Stimulated activated naive CD4-positive, alpha-beta T cell treated with Interleukin-2 at 50 U/mL for 16 hours (primary cell): ENCODE results near the gene SLC22A14.
"Not testable (repeated sequence)": the region's sequence is repeated elsewhere in the genome, so short reads cannot be mapped to it uniquely, and the experiment has no call there.

Experiments used
- DNase-seq: peaks from one replicate; lab custom pipeline; 2025; lab: John Stamatoyannopoulos, UW

Gene SLC22A14

GRCh38 chr3:38314112-38314763 lies 32.1 kb downstream of the SLC22A14 start:
- DNase-seq = no peak

- no peak for DNase-seq
These were observed 32.8 kb downstream of the SLC22A14 start for GRCh38 chr3:38314764-38315487.

- DNase-seq = no peak
These were observed 33.6 kb downstream of the SLC22A14 start for GRCh38 chr3:38315488-38316230.

- no peak for DNase-seq
These were observed 34.5 kb downstream of the SLC22A14 start for GRCh38 chr3:38316356-38317191.

- DNase-seq = no peak
These were observed 35.2 kb downstream of the SLC22A14 start for GRCh38 chr3:38317192-38317759.

- DNase-seq = no peak
These were observed 36.9 kb downstream of the SLC22A14 start for GRCh38 chr3:38318766-38319671.

GRCh38 chr3:38320638-38321037 lies 38.5 kb downstream of the SLC22A14 start:
- not testable (repeated sequence) for DNase-seq

GRCh38 chr3:38323060-38323459 lies 41.0 kb downstream of the SLC22A14 start:
- no peak for DNase-seq

DNA sequence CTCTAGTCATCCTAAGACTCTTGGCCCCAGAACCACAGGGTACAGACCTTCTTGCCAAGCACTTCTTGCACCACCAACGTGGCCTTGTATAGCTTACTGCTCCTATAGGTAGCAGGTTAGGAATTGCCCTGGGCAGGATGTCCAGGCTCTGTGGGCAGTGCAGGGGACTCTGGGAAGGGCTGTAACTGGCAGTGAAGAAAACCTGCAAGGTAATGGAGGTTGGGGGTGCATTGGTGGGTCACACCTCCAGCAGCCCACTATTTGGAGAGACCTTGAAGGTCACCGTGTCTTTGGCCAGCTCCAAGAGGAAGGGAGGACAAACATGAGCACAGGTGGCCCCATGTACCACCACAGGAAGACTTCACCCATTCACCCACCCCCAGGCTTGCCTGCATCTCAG lies 43.2 kb downstream of the SLC22A14 start:
- DNase-seq = no peak

DNA sequence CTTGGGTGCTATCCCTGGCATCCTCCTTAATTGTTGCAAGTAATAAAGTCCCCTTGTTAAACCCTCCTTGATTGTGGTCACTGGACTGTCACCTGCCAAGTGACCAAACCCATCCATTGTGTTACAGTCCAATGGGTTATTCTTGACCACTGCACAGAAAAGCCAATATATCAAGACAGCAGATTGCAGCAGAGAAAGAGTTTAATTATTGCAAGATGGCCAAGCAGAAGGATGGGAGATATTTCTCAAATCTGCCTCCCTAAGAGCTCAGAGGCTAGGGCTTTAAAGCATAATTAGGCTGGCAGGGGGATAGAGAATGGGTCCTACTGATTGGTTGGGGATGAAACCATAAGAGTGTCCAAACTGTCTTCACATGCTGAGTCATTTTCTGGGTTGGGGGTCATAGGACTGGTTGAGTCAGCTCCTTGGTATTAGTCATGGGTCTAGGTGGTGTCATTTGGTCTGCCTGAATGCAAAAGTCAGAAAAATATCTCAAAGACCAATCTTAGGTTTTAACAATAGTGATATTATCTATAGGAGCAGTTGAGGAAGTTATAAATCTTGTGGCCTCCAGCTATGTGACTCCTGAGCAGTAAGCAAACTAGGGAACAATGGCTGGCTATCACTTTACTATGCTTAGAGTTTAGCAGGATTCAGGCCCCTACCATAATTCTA lies 45.4 kb downstream of the SLC22A14 start:
- DNase-seq = no peak

DNA sequence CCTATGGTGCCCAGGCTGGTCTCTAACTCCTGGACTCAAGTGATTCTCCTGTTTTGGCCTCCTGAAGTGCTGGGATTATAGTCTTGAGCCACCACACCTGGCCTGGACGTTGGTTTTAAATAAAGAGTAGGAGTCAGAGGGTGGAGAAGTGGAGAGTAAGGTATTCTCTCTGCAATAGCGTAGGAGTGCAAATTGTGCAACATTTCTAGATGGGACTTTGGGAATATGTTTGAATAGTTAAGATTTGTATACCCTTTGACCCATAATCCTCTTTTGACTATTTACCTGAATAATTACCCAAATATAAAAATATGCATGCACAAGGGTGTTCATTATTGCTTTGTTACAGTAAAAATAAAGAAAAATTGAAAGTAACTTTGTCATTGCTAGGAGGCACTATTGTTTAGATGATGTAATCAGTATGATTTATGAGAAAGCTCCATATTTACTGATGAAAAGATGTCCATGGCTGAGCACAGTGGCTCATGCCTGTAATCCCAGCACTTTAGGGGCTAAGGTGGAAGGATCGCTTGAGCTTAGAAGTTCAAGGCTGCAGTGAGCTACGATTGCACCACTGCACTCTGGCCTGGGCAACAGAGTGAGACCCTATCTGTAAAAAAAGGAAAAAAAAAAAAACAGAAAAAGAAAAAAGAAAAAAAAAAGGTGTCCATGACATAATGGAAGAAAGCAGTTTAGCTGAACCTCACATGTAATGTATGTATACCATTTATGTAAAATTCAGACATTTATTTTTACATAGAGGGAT lies 49.3 kb downstream of the SLC22A14 start:
- no peak for DNase-seq

DNA sequence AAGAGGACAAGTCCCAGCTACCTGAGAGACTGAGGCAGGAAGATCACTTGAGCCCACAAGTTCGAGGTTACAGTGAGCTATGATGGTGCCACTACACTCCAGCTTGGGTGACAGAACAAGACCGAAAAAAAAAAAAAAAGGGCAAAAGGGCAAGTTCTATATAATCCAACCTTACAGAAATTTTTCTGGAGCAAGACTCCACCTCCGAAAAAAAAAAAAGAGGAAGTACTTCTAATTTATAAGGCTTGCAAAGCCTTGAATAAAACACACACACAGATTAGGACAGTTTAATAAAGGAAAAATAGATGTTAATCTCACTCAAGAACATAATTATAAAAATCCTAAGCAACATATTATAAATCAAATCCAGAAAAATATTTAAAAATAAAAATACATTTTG lies 50.1 kb downstream of the SLC22A14 start:
- no peak for DNase-seq

- DNase-seq = no peak
These were observed 52.3 kb downstream of the SLC22A14 start for GRCh38 chr3:38334142-38335055.

DNA sequence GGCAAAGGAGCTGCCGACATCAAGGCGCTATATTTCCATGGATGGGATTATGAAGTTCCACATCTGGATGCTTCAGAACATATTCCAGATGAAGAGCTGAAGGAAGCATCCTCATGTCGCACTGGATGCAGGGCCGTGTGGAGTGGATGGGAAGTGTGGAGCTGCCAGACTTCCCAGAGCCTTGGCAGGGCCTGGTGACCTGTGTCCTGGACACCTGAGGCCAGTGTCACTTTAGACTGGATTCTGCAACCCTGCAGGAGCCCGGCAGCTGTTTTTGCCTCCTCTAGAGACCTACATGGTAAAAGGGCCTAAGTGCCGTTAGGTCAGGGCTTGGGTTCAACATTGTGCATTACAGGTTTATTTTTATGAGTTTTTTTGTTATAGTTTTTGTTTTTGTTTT lies 53.2 kb downstream of the SLC22A14 start:
- DNase-seq = no peak

- no peak for DNase-seq
These were observed 55.6 kb downstream of the SLC22A14 start for GRCh38 chr3:38337703-38338102.

GRCh38 chr3:38343797-38344594 lies 61.9 kb downstream of the SLC22A14 start:
- no peak for DNase-seq

GRCh38 chr3:38345879-38346586 lies 63.9 kb downstream of the SLC22A14 start:
- no peak for DNase-seq
